Panc1 (cell line): ENCODE results near the gene OR14K1. TPM values are rescaled to one million over a fixed set of nuclear protein-coding genes. Genes with fewer than 3 reads are reported as not detected.
"Not testable (repeated sequence)": the region's sequence is repeated elsewhere in the genome, so short reads cannot be mapped to it uniquely, and the experiment has no call there.

Experiments used
- ATAC-seq: fragments of 200-7000 bp; cut with Tn5 transposase; 2 replicates; pipeline ENCODE4 v1.9.1; 2020; ENCODE audit warnings: mild to moderate bottlenecking, moderate library complexity
- BruUV-seq: library from RNA; stranded (reverse); fragments of 400-500 nt; replicated peaks from 2 replicates; lab custom pipeline; 2021; lab: Mats Ljungman, UMichigan
- CTCF ChIA-PET: fragments of 300-600 bp; sonication (Branson Sonifier 250); formaldehyde crosslinking; loops from one replicate; lab custom pipeline; 2022; ENCODE audit warnings: antibody characterized with exemption; lab: Charles Lee
- POLR2A ChIA-PET: fragments of 300-600 bp; sonication (Branson Sonifier 250); formaldehyde crosslinking; loops from one replicate; lab custom pipeline; 2022; ENCODE audit warnings: antibody characterized with exemption; lab: Charles Lee
- DNase-seq: peaks from one replicate; pipeline ENCODE4 v3.0.0-alpha.2; 2010; ENCODE audit warnings: low read depth, low spot score
- H3K27ac ChIP-seq: 2 replicates; pipeline ENCODE4 v1.5.1; 2011; ENCODE audit warnings: mild to moderate bottlenecking, low read length, inconsistent platforms
- H3K27me3 ChIP-seq: fragments of 200-500 bp; sonication (Bioruptor generic); 2 replicates; pipeline ENCODE4 v1.6.0; 2014; ENCODE audit warnings: low read length, inconsistent platforms; ENCODE audit not compliant: control insufficient read depth, insufficient read depth
- H3K36me3 ChIP-seq: fragments of 200-500 bp; sonication (Bioruptor generic); 2 replicates; pipeline ENCODE4 v1.5.1; 2014; ENCODE audit warnings: inconsistent platforms, mild to moderate bottlenecking, low read length, moderate library complexity; ENCODE audit not compliant: control insufficient read depth, insufficient read depth
- H3K4me1 ChIP-seq: 2 replicates; pipeline ENCODE4 v1.5.1; 2011; ENCODE audit warnings: inconsistent platforms, mild to moderate bottlenecking, low read length, moderate library complexity; ENCODE audit not compliant: control insufficient read depth, insufficient read depth
- H3K4me3 ChIP-seq, 2 experiments: 2 replicates each; pipeline ENCODE4 v1.5.1; 2011 to 2012; ENCODE audit warnings: low read depth in 2 of 2, low read length in 2 of 2, mild to moderate bottlenecking in 2 of 2, inconsistent platforms in 1 of 2, moderate library complexity in 1 of 2
- H3K9me3 ChIP-seq: fragments of 200-500 bp; sonication (Bioruptor generic); 2 replicates; pipeline ENCODE4 v1.5.1; 2014; ENCODE audit warnings: low read depth, mild to moderate bottlenecking, inconsistent platforms, low read length, moderate library complexity; ENCODE audit not compliant: control insufficient read depth, insufficient read depth
- CTCF ChIP-seq: fragments of 450-650 bp; IDR thresholded peaks from 2 replicates; pipeline ENCODE4 v1.5.1; 2017; ENCODE audit warnings: mild to moderate bottlenecking
- POLR2AphosphoS5 ChIP-seq: IDR thresholded peaks from 2 replicates; pipeline ENCODE4 v1.6.1; 2012; ENCODE audit warnings: mild to moderate bottlenecking, low read depth, low read length, moderate library complexity
- REST ChIP-seq, 2 experiments: IDR thresholded peaks; 2 replicates each; pipeline ENCODE4 v1.6.1; 2011 to 2012; ENCODE audit warnings: low read depth in 2 of 2, control low read depth in 1 of 2, low read length in 1 of 2, mild to moderate bottlenecking in 1 of 2, moderate library complexity in 1 of 2; ENCODE audit not compliant: insufficient read depth in 1 of 2
- SIN3A ChIP-seq: IDR thresholded peaks from 2 replicates; pipeline ENCODE4 v1.6.1; 2012; ENCODE audit warnings: low read depth, mild to moderate bottlenecking, low read length, moderate library complexity, borderline replicate concordance; ENCODE audit not compliant: insufficient read depth
- TCF7L2 ChIP-seq: IDR thresholded peaks from 2 replicates; pipeline ENCODE4 v1.6.1; 2011; ENCODE audit warnings: mild to moderate bottlenecking, low read depth, low read length, inconsistent platforms
- in situ Hi-C: cut with HindIII; loops from 2 replicates; pipeline ENCODE4 v1.10.0; 2016; ENCODE audit warnings: low sequenced_read_pairs, low pct_unique_long_range_greater_than_20kb
- intact Hi-C: fragments of 100-400 bp; cut with micrococcal nuclease; formaldehyde crosslinking; loops from one replicate; pipeline ENCODE4 v1.10.0; 2022; ENCODE audit not compliant: unreplicated experiment
- total RNA-seq: library from RNA; stranded (reverse); gene quantifications from one replicate; pipeline ENCODE4 v1.2.1, GENCODE V29; 2021; ENCODE audit not compliant: unreplicated experiment

OR14K1 gene
- total RNA-seq, 1 experiment from 2014 or later, result not detected

GRCh38 chr1:247749870-247750269 lies 11.5 kb downstream of the OR14K1 start:
- no peak for ATAC-seq
- POLR2A ChIA-PET, result no interaction called here

GRCh38 chr1:247754311-247754710 lies 15.9 kb downstream of the OR14K1 start:
- CTCF ChIA-PET, H3K27me3 ChIP-seq, in situ Hi-C loops, H3K9me3 ChIP-seq, H3K4me1 ChIP-seq, H3K27ac ChIP-seq, ATAC-seq, H3K4me3 ChIP-seq, POLR2A ChIA-PET, BruUV-seq, intact Hi-C loops, DNase-seq, H3K36me3 ChIP-seq: not testable (repeated sequence)

More at GRCh38 chr1:247749870-247750269, 11.5 kb downstream of the OR14K1 start:
- CTCF ChIA-PET, result no interaction called here
- in situ Hi-C loops, result no loop called here
- no peak for TF ChIP-seq SIN3A
- TF ChIP-seq POLR2AphosphoS5, result no peak
- no peak for TF ChIP-seq TCF7L2
- no peak for TF ChIP-seq CTCF
- TF ChIP-seq REST (IDR thresholded peaks at IDR 0.05; ENCODE audit: insufficient read depth in 1 of 2, low read depth in 2 of 2, low read length in 1 of 2), result no peak
- Histone ChIP-seq H3K4me1 (no peaks in the 10 kb centered on the region), H3K27ac (no peak overlapping the region), H3K27me3 (no peaks in the 10 kb centered on the region), H3K36me3 (no peaks in the 10 kb centered on the region), H3K9me3 (peaks cover 8% of the 10 kb centered on the region; the same call in 1 of the 2 replicates), H3K4me3 (no peak overlapping the region)
- no peak for DNase-seq
- no TSS peak for BruUV-seq
- intact Hi-C loops, result no loop called here

- Histone ChIP-seq H3K27ac (no peak within 1 kb of the TSS), H3K36me3 (no peaks in the 10 kb centered on the region), H3K27me3 (no peaks in the 10 kb centered on the region), H3K4me3 (no peak within 1 kb of the TSS), H3K4me1 (no peaks in the 10 kb centered on the region), H3K9me3 (no peaks in the 10 kb centered on the region)
- CTCF ChIA-PET, result no interaction called here
- BruUV-seq, result no TSS peak
- in situ Hi-C loops (no loop called here), intact Hi-C loops (no loop called here)
- DNase-seq, result no peak
- TF ChIP-seq REST (IDR thresholded peaks at IDR 0.05; ENCODE audit: insufficient read depth in 1 of 2, low read depth in 2 of 2, low read length in 1 of 2) (no peak), CTCF (no peak), SIN3A (no peak), TCF7L2 (no peak), POLR2AphosphoS5 (no peak)
- ATAC-seq, result no peak
- POLR2A ChIA-PET, result no interaction called here
These were observed 22.0 kb downstream of the OR14K1 start, which contains the start of gene OR1C1 for GRCh38 chr1:247760456-247760855. Gene OR1C1, minus strand, starts transcription at chr1:247760556. Its CDS starts 2,150 bp downstream, at chr1:247758406.
